Thoracic aorta (tissue), 2 donors: ENCODE results near the gene AFTPH. TPM values are rescaled to one million over a fixed set of nuclear protein-coding genes. Genes with fewer than 3 reads are reported as not detected.

Experiments used
- ATAC-seq: fragments of 150-250 bp; one replicate; pipeline ENCODE4 v1.8.0; 2017; ENCODE audit warnings: low read depth; ENCODE audit not compliant: insufficient number of reproducible peaks, low FRiP score
- DNase-seq: peaks from one replicate; pipeline ENCODE4 v3.0.0-alpha.2; 2020; ENCODE audit warnings: low spot score
- H3K27ac ChIP-seq, 2 donors: fragments of 200-600 bp; sonication (generic); 1 replicate in 1 of 2; 2 replicates in 1 of 2; pipeline ENCODE4 v1.5.1; 2016; ENCODE audit warnings: mild to moderate bottlenecking in 2 of 2, moderate library complexity in 2 of 2
- H3K27me3 ChIP-seq: fragments of 200-600 bp; sonication (generic); replicated peaks from 2 replicates; pipeline ENCODE4 v1.6.0; 2016; ENCODE audit warnings: mild to moderate bottlenecking; ENCODE audit not compliant: insufficient read depth
- H3K36me3 ChIP-seq: fragments of 200-600 bp; sonication (generic); one replicate; pipeline ENCODE4 v1.5.1; 2016
- H3K4me1 ChIP-seq, 2 donors: fragments of 200-600 bp; sonication (generic); 1 replicate in 1 of 2; 2 replicates in 1 of 2; pipeline versions ENCODE4 v1.5.1 to v1.6.0; 2016; ENCODE audit warnings: low read depth in 2 of 2, mild to moderate bottlenecking in 1 of 2; ENCODE audit not compliant: control insufficient read depth in 1 of 2
- H3K4me3 ChIP-seq: fragments of 200-600 bp; sonication (generic); 2 replicates; pipeline ENCODE4 v1.5.1; 2016; ENCODE audit warnings: mild to moderate bottlenecking
- H3K9me3 ChIP-seq: fragments of 200-600 bp; sonication (generic); 2 replicates; pipeline ENCODE4 v1.5.1; 2016
- CTCF ChIP-seq: fragments of 200-600 bp; sonication (generic); IDR thresholded peaks from one replicate; pipeline ENCODE4 v1.5.1; 2019; ENCODE audit warnings: antibody characterized with exemption
- total RNA-seq, 2 donors: library from RNA; depleted of rRNA; stranded (reverse); fragments of >200 nt; gene quantifications; one replicate each; pipeline versions ENCODE4 v1.1.0 to v1.2.3, GENCODE V29; 2016

AFTPH gene
- total RNA-seq, 2 donors from 2014 or later: 27.3 to 32.1 TPM

- H3K4me1 ChIP-seq: peaks cover 0 to 7% of the 10 kb centered on the region in 2 donors
- peaks cover 5% of the 10 kb centered on the region for H3K36me3 ChIP-seq
- TF ChIP-seq CTCF: peak; percentile 41
- no peak overlapping the region for H3K4me3 ChIP-seq
- no peak overlapping the region for H3K27ac ChIP-seq
- no peak for ATAC-seq
- DNase-seq: no peak
- no peaks in the 10 kb centered on the region for H3K27me3 ChIP-seq
- H3K9me3 ChIP-seq: no peaks in the 10 kb centered on the region
Measured at GRCh38 chr2:64586883-64587481, 62.9 kb downstream of the AFTPH start.

GRCh38 chr2:64587561-64587960 is 63.4 kb downstream of the AFTPH start:
- Histone ChIP-seq H3K9me3 (no peaks in the 10 kb centered on the region), H3K4me3 (no peak overlapping the region), H3K4me1 (peaks cover 0 to 7% of the 10 kb centered on the region in 2 donors), H3K27me3 (no peaks in the 10 kb centered on the region), H3K36me3 (peaks cover 10% of the 10 kb centered on the region), H3K27ac (no peak overlapping the region)
- ATAC-seq (no peak), DNase-seq (no peak)
- no peak for TF ChIP-seq CTCF

GRCh38 chr2:64591188-64591587 is 67.1 kb downstream of the AFTPH start:
- DNase-seq (no peak), ATAC-seq (no peak)
- Histone ChIP-seq H3K27ac (no peak overlapping the region), H3K36me3 (peaks cover 11% of the 10 kb centered on the region), H3K4me1 (peaks cover 3 to 27% of the 10 kb centered on the region in 2 donors), H3K27me3 (no peaks in the 10 kb centered on the region), H3K4me3 (no peak overlapping the region), H3K9me3 (no peaks in the 10 kb centered on the region)
- TF ChIP-seq CTCF: no peak

- Histone ChIP-seq H3K4me1 (peaks cover 3 to 25% of the 10 kb centered on the region in 2 donors), H3K9me3 (no peaks in the 10 kb centered on the region), H3K36me3 (peaks cover 11% of the 10 kb centered on the region), H3K27me3 (no peaks in the 10 kb centered on the region), H3K27ac (no peak overlapping the region), H3K4me3 (no peak overlapping the region)
- TF ChIP-seq CTCF: no peak
- ATAC-seq: no peak
- DNase-seq: no peak
Measured at GRCh38 chr2:64593035-64593655, 69.0 kb downstream of the AFTPH start.

- ATAC-seq: no peak
- TF ChIP-seq CTCF: no peak
- no peak overlapping the region for H3K27ac ChIP-seq
Measured at GRCh38 chr2:64594226-64594989, 70.3 kb downstream of the AFTPH start.

More at GRCh38 chr2:64594226-64594989, 70.3 kb downstream of the AFTPH start:
- DNase-seq: no peak
- no peak overlapping the region for H3K4me3 ChIP-seq
- H3K36me3 ChIP-seq: peaks cover 11% of the 10 kb centered on the region
- H3K9me3 ChIP-seq: no peaks in the 10 kb centered on the region
- no peaks in the 10 kb centered on the region for H3K27me3 ChIP-seq
- H3K4me1 ChIP-seq: peaks cover 3 to 25% of the 10 kb centered on the region in 2 donors
